A549 treated with AZD9567 at 1 μM for 4 hours (cell line): Measurements from ENCODE around the gene ST6GAL2. TPM values are rescaled to one million over a fixed set of nuclear protein-coding genes. Genes with fewer than 3 reads are reported as not detected.

Experiments used
- total RNA-seq: library from RNA; stranded (reverse); fragments of 200-300 nt; extraction: Qiagen RNA extraction; gene quantifications from 5 replicates; pipeline ENCODE4 v1.2.3, GENCODE V29; 2022; ENCODE audit not compliant: insufficient read depth

ST6GAL2 gene, protein sequence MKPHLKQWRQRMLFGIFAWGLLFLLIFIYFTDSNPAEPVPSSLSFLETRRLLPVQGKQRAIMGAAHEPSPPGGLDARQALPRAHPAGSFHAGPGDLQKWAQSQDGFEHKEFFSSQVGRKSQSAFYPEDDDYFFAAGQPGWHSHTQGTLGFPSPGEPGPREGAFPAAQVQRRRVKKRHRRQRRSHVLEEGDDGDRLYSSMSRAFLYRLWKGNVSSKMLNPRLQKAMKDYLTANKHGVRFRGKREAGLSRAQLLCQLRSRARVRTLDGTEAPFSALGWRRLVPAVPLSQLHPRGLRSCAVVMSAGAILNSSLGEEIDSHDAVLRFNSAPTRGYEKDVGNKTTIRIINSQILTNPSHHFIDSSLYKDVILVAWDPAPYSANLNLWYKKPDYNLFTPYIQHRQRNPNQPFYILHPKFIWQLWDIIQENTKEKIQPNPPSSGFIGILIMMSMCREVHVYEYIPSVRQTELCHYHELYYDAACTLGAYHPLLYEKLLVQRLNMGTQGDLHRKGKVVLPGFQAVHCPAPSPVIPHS
- 9.3 to 14.0 TPM (median 12.1 TPM) in 5 replicates for total RNA-seq

DNA sequence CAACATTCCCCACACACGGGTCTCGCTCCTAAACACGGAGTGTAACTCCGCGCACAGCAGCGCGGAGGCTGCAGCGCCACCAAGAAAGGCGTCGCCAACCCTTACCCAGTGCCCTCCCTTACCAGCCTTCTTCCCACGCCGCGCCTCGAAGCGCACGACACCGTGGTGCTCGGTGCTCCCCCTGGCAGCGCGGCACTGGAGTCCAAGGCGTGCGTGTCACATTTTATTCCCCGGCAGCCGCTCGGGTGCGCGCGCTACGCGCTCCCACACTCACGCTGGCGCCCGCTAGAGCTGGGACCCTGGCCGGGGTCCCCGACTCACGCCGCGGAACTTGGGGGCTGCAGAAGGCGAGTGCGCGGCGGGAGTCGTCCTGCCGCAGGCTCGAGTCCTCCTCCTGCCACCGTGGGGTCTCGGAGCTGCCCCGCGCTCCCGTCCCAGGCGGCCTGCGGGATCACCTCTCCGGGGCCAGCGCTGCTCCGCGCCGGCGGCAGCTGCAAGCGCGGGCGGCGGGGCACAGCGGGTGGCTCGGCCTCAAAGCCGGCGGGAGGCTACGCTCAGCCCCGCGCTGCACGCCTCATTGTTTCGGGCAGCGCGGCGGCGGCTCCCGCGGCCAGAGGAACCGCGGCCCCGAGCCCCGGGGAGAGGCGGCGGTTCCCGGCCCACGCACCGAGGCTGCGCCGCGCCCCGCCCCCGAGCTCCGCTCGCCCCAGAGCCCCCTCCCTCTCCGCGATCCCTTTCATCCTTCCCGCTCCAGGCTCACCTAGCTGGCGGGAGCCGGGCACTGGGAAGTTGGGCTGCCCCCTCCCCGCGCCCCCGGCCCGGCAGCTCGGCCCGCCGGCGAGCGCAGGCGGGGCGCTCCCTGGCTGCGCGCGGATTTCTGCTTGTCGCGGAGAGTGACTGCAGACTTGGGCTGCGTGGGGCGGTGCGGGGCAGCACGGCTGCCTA, at the start of gene ST6GAL2:
Gene ST6GAL2, minus strand, starts transcription at position 197 of the 945 bp plus-strand sequence. CDS start 42,190 bp downstream, outside the sequence.

